ENCODE results near the gene KRTAP10-12. TPM values are rescaled to one million over a fixed set of nuclear protein-coding genes. Genes with fewer than 3 reads are reported as not detected.

KRTAP10-12 gene
- polyA plus RNA-seq, 1 donor from 2014 or later = not detected

GRCh38 chr21:44649521-44650100 lies 47.4 kb upstream of the KRTAP10-12 start:
- Histone ChIP-seq H3K79me2 (replicated peaks; ENCODE audit: insufficient read depth, low read length) (no peaks in the 10 kb centered on the region), H3K36me3 (ENCODE audit: insufficient read depth, low read length) (no peaks in the 10 kb centered on the region), H3K4me3 (ENCODE audit: low read length) (no peak overlapping the region), H3K9me2 (ENCODE audit: insufficient read depth, low read length) (no peaks in the 10 kb centered on the region), H3K4me2 (ENCODE audit: low read length) (no peak overlapping the region), H3F3A (ENCODE audit: insufficient read depth, low read length, poor library complexity, severe bottlenecking) (no peaks in the 10 kb centered on the region), H3K9ac (ENCODE audit: low read length) (no peak overlapping the region), H3K27me3 (ENCODE audit: insufficient read depth, low read depth, low read length) (no peaks in the 10 kb centered on the region), H3K27ac (ENCODE audit: low read length) (no peak overlapping the region), H3K9me3 (ENCODE audit: low read length) (no peaks in the 10 kb centered on the region), H4K20me1 (ENCODE audit: insufficient read depth) (no peaks in the 10 kb centered on the region), H2AFZ (ENCODE audit: low read depth, low read length) (no peak overlapping the region)
- TF ChIP-seq EP300 (conservative IDR thresholded peaks at IDR 0.05; ENCODE audit: poor library complexity, severe bottlenecking) (no peak), MXI1 (conservative IDR thresholded peaks at IDR 0.05; ENCODE audit: poor library complexity, severe bottlenecking) (no peak), POLR2AphosphoS5 (IDR thresholded peaks at IDR 0.05) (no peak), RAD21 (conservative IDR thresholded peaks at IDR 0.05) (no peak), TAF1 (IDR thresholded peaks at IDR 0.05; ENCODE audit: low read depth) (no peak), EZH2 (IDR thresholded peaks at IDR 0.05; ENCODE audit: borderline replicate concordance, insufficient read depth, low read length, poor library complexity, severe bottlenecking) (no peak)
- TF ChIP-seq, protein P1, sequence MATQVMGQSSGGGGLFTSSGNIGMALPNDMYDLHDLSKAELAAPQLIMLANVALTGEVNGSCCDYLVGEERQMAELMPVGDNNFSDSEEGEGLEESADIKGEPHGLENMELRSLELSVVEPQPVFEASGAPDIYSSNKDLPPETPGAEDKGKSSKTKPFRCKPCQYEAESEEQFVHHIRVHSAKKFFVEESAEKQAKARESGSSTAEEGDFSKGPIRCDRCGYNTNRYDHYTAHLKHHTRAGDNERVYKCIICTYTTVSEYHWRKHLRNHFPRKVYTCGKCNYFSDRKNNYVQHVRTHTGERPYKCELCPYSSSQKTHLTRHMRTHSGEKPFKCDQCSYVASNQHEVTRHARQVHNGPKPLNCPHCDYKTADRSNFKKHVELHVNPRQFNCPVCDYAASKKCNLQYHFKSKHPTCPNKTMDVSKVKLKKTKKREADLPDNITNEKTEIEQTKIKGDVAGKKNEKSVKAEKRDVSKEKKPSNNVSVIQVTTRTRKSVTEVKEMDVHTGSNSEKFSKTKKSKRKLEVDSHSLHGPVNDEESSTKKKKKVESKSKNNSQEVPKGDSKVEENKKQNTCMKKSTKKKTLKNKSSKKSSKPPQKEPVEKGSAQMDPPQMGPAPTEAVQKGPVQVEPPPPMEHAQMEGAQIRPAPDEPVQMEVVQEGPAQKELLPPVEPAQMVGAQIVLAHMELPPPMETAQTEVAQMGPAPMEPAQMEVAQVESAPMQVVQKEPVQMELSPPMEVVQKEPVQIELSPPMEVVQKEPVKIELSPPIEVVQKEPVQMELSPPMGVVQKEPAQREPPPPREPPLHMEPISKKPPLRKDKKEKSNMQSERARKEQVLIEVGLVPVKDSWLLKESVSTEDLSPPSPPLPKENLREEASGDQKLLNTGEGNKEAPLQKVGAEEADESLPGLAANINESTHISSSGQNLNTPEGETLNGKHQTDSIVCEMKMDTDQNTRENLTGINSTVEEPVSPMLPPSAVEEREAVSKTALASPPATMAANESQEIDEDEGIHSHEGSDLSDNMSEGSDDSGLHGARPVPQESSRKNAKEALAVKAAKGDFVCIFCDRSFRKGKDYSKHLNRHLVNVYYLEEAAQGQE (IDR thresholded peaks at IDR 0.05; ENCODE audit: borderline replicate concordance) = no peak
- TF ChIP-seq, protein P2, sequence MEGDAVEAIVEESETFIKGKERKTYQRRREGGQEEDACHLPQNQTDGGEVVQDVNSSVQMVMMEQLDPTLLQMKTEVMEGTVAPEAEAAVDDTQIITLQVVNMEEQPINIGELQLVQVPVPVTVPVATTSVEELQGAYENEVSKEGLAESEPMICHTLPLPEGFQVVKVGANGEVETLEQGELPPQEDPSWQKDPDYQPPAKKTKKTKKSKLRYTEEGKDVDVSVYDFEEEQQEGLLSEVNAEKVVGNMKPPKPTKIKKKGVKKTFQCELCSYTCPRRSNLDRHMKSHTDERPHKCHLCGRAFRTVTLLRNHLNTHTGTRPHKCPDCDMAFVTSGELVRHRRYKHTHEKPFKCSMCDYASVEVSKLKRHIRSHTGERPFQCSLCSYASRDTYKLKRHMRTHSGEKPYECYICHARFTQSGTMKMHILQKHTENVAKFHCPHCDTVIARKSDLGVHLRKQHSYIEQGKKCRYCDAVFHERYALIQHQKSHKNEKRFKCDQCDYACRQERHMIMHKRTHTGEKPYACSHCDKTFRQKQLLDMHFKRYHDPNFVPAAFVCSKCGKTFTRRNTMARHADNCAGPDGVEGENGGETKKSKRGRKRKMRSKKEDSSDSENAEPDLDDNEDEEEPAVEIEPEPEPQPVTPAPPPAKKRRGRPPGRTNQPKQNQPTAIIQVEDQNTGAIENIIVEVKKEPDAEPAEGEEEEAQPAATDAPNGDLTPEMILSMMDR (IDR thresholded peaks at IDR 0.05; ENCODE audit: poor library complexity, severe bottlenecking) = no peak

GRCh38 chr21:44650265-44650972 lies 46.6 kb upstream of the KRTAP10-12 start:
- Histone ChIP-seq H3K79me2 (replicated peaks; ENCODE audit: insufficient read depth, low read length) (no peaks in the 10 kb centered on the region), H3K9me3 (ENCODE audit: low read length) (no peaks in the 10 kb centered on the region), H3K36me3 (ENCODE audit: insufficient read depth, low read length) (no peaks in the 10 kb centered on the region), H3K27me3 (ENCODE audit: insufficient read depth, low read depth, low read length) (no peaks in the 10 kb centered on the region), H2AFZ (ENCODE audit: low read depth, low read length) (no peak overlapping the region), H3K9ac (ENCODE audit: low read length) (no peak overlapping the region), H3K9me2 (ENCODE audit: insufficient read depth, low read length) (no peaks in the 10 kb centered on the region), H4K20me1 (ENCODE audit: insufficient read depth) (no peaks in the 10 kb centered on the region), H3K4me2 (ENCODE audit: low read length) (no peak overlapping the region), H3K27ac (ENCODE audit: low read length) (no peak overlapping the region), H3F3A (ENCODE audit: insufficient read depth, low read length, poor library complexity, severe bottlenecking) (no peaks in the 10 kb centered on the region), H3K4me3 (ENCODE audit: low read length) (no peak overlapping the region)
- TF ChIP-seq SMC3 (conservative IDR thresholded peaks at IDR 0.05; ENCODE audit: poor library complexity) = no peak
- TF ChIP-seq, protein P2 (IDR thresholded peaks at IDR 0.05; ENCODE audit: poor library complexity, severe bottlenecking) = no peak
- TF ChIP-seq POLR2AphosphoS5 (IDR thresholded peaks at IDR 0.05) = no peak
- no peak for TF ChIP-seq EZH2 (IDR thresholded peaks at IDR 0.05; ENCODE audit: borderline replicate concordance, insufficient read depth, low read length, poor library complexity, severe bottlenecking)
- no peak for TF ChIP-seq EP300 (conservative IDR thresholded peaks at IDR 0.05; ENCODE audit: poor library complexity, severe bottlenecking)
- no peak for TF ChIP-seq RAD21 (conservative IDR thresholded peaks at IDR 0.05)
- TF ChIP-seq MXI1 (conservative IDR thresholded peaks at IDR 0.05; ENCODE audit: poor library complexity, severe bottlenecking) = no peak
- TF ChIP-seq TAF1 (IDR thresholded peaks at IDR 0.05; ENCODE audit: low read depth) = no peak
- TF ChIP-seq, protein P1 (IDR thresholded peaks at IDR 0.05; ENCODE audit: borderline replicate concordance) = no peak

Data from neural cell (in vitro differentiated cells).